HepG2 (cell line): ENCODE data around the gene PODN. TPM values are rescaled to one million over a fixed set of nuclear protein-coding genes. Genes with fewer than 3 reads are reported as not detected.

Experiments used
- ASH2L ChIP-seq: fragments of 300-600, 200-600 bp; sonication (generic); IDR thresholded peaks from 2 replicates; pipeline ENCODE4 v1.7.0; 2017; ENCODE audit warnings: low read depth, mild to moderate bottlenecking, moderate library complexity, mixed read lengths, low read length; ENCODE audit not compliant: insufficient read length
- FOXP1 ChIP-seq, 2 experiments: fragments of 450-650 bp in 1 of 2; IDR thresholded peaks; 2 replicates each; pipeline ENCODE4 v1.6.1; 2017 to 2018; ENCODE audit warnings: antibody characterized with exemption in 1 of 2
- IRF2 ChIP-seq: IDR thresholded peaks from 2 replicates; pipeline ENCODE4 v1.6.1; 2018; ENCODE audit warnings: missing genetic modification reagents, missing compliant biosample characterization
- LCORL ChIP-seq, 2 experiments: fragments of 450-650 bp in 1 of 2; sonication (generic) in 1 of 2; formaldehyde crosslinking in 1 of 2; IDR thresholded peaks; 2 replicates each; pipeline versions ENCODE4 v1.5.0 to v1.6.1; 2017 to 2020; ENCODE audit warnings: antibody characterized with exemption in 1 of 2, missing genetic modification reagents in 1 of 2
- PHF5A ChIP-seq: IDR thresholded peaks from one replicate; pipeline ENCODE4 v1.6.1; 2018; ENCODE audit warnings: low read depth, missing genetic modification reagents; ENCODE audit not compliant: unreplicated experiment
- POLR2G ChIP-seq: fragments of 200-400 bp; formaldehyde crosslinking; IDR thresholded peaks from 2 replicates; pipeline ENCODE4 v1.6.1; 2018; ENCODE audit warnings: mild to moderate bottlenecking, low read depth, low read length, moderate library complexity
- RCOR2 ChIP-seq: IDR thresholded peaks from 2 replicates; pipeline ENCODE4 v1.6.1; 2016; ENCODE audit warnings: missing biosample characterization, missing genetic modification reagents
- SIX1 ChIP-seq: sonication (generic); formaldehyde crosslinking; IDR thresholded peaks from 2 replicates; pipeline ENCODE4 v1.4.0; 2020; ENCODE audit warnings: missing genetic modification reagents, borderline replicate concordance
- SP5 ChIP-seq: IDR thresholded peaks from 2 replicates; pipeline ENCODE4 v1.6.1; 2016; ENCODE audit warnings: low read depth, borderline replicate concordance
- TP53 ChIP-seq: sonication (generic); formaldehyde crosslinking; conservative IDR thresholded peaks from 2 replicates; pipeline ENCODE4 v1.4.0; 2020; ENCODE audit warnings: missing genetic modification reagents
- ZNF264 ChIP-seq: sonication (generic); formaldehyde crosslinking; IDR thresholded peaks from 2 replicates; pipeline ENCODE4 v1.4.0; 2020; ENCODE audit warnings: missing genetic modification reagents
- ZNF350 ChIP-seq: sonication (generic); formaldehyde crosslinking; IDR thresholded peaks from 2 replicates; pipeline ENCODE4 v1.4.0; 2020; ENCODE audit warnings: mild to moderate bottlenecking, low read depth, missing genetic modification reagents, borderline replicate concordance
- ZNF44 ChIP-seq: sonication (generic); formaldehyde crosslinking; IDR thresholded peaks from 2 replicates; pipeline ENCODE4 v1.5.1; 2020; ENCODE audit warnings: mild to moderate bottlenecking, missing genetic modification reagents
- ZNF441 ChIP-seq: sonication (generic); formaldehyde crosslinking; IDR thresholded peaks from 2 replicates; pipeline ENCODE4 v1.7.0; 2021; ENCODE audit warnings: missing genetic modification reagents, borderline replicate concordance
- ZNF451 ChIP-seq: sonication (generic); formaldehyde crosslinking; IDR thresholded peaks from 2 replicates; pipeline ENCODE4 v1.5.0; 2020; ENCODE audit warnings: mild to moderate bottlenecking, missing genetic modification reagents
- ZNF737 ChIP-seq: sonication (generic); formaldehyde crosslinking; IDR thresholded peaks from 2 replicates; pipeline ENCODE4 v1.5.0; 2020; ENCODE audit warnings: missing genetic modification reagents, mild to moderate bottlenecking, borderline replicate concordance
- polyA plus RNA-seq, 8 experiments: library from polyadenylated mRNA; depleted of rRNA in 3 of 8; stranded (reverse) in 7 of 8; unstranded in 1 of 8; fragments of >200 nt; fragmentation: Illumina TruSeq in 4 of 8; extraction: Trizol in 4 of 8; gene quantifications; 2 replicates each; pipeline versions ENCODE4 v1.2.1 to v1.2.3, GENCODE V29; 2011 to 2016; ENCODE audit warnings: low read depth in 4 of 8, missing spikeins in 1 of 8, mixed read lengths in 1 of 8; ENCODE audit not compliant: insufficient read depth in 1 of 8
- total RNA-seq, 5 experiments: library from RNA; depleted of rRNA; stranded (reverse); fragments of >200 nt; fragmentation: Illumina TruSeq; extraction: Trizol; gene quantifications; 2 replicates each; pipeline ENCODE4 v1.2.3, GENCODE V29; 2016; ENCODE audit warnings: low read depth in 1 of 5
- TF ChIP-seq, protein P1 (sequence below), 2 experiments: IDR thresholded peaks; 2 replicates each; pipeline ENCODE4 v1.6.1; 2011 to 2012; ENCODE audit warnings: low read length in 2 of 2, borderline replicate concordance in 1 of 2, low read depth in 1 of 2, mild to moderate bottlenecking in 1 of 2, moderate library complexity in 1 of 2
- TF ChIP-seq, protein P2 (sequence below): sonication (generic); formaldehyde crosslinking; IDR thresholded peaks from 2 replicates; pipeline ENCODE4 v1.8.0; 2022; ENCODE audit warnings: mild to moderate bottlenecking, missing genetic modification reagents; ENCODE audit not compliant: insufficient replicate concordance
- TF ChIP-seq, protein P3 (sequence below): sonication (generic); formaldehyde crosslinking; conservative IDR thresholded peaks from 2 replicates; pipeline ENCODE4 v1.8.0; 2022; ENCODE audit warnings: mild to moderate bottlenecking, moderate library complexity, missing genetic modification reagents
- TF ChIP-seq, protein P4 (sequence below): sonication (generic); formaldehyde crosslinking; IDR thresholded peaks from 2 replicates; pipeline ENCODE4 v1.8.0; 2022; ENCODE audit warnings: missing genetic modification reagents, mild to moderate bottlenecking, moderate library complexity, borderline replicate concordance

Gene PODN
- total and polyA plus RNA-seq, 2 of the 13 experiments (the other 11 are each of a cell fraction or from before 2014, with no cell fraction given) = 0.13 TPM; not detected in 1

DNA sequence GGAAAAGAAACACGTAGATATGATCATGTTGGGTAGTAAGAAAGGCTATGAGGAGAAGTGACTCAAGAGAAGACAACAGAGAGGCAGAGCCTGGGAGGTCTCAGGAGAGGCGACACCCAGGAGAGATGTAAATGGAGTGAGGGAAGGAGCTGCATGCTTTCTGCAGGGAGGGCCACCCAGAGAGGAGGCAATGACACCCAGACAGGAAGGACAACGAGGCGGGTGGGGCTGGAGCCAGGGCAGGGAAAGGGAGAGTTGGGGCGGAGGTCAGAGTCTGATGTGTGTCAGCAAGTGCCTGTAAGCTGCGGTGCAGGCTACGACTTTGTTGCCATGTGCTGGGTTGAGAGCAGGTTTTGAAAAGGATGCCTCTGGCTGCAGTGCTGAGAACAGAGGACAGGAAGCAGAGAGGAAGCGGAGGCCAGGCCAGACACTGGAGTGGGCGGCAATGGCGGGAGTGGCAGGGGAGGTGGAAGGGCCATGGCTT is 49.1 kb downstream of the PODN start (continued):
- TF ChIP-seq ZNF350 (CRISPR knock-in tag) (peak; percentile 58; the same call in 1 of the 2 replicates), SP5 (peak; percentile 45; the same call in 1 of the 2 replicates), ASH2L (no peak), SIX1 (CRISPR knock-in tag) (no peak), ZNF737 (CRISPR knock-in tag) (no peak), POLR2G (peak; percentile 49; the same call in 1 of the 2 replicates), TP53 (CRISPR knock-in tag) (no peak), ZNF451 (CRISPR knock-in tag) (no peak), ZNF441 (CRISPR knock-in tag) (peak; percentile 87), RCOR2 (CRISPR knock-in tag) (no peak; the same call in 1 of the 2 replicates), PHF5A (CRISPR knock-in tag) (no peak), ZNF264 (CRISPR knock-in tag) (no peak; the same call in 1 of the 2 replicates), FOXP1 (IDR thresholded peaks at IDR 0.05) (no peak), FOXP1 (CRISPR knock-in tag; IDR thresholded peaks at IDR 0.05) (peak; percentile 27; the same call in 1 of the 2 replicates), ZNF44 (0 out of 2 replicates have a peak, but pooled peaks have one; percentile 25), IRF2 (CRISPR knock-in tag) (peak; percentile 72; the same call in 1 of the 2 replicates), LCORL (IDR thresholded peaks at IDR 0.05) (no peak), LCORL (CRISPR knock-in tag; IDR thresholded peaks at IDR 0.05) (peak; percentile 66; the same call in 1 of the 2 replicates)
- TF ChIP-seq, protein P1, sequence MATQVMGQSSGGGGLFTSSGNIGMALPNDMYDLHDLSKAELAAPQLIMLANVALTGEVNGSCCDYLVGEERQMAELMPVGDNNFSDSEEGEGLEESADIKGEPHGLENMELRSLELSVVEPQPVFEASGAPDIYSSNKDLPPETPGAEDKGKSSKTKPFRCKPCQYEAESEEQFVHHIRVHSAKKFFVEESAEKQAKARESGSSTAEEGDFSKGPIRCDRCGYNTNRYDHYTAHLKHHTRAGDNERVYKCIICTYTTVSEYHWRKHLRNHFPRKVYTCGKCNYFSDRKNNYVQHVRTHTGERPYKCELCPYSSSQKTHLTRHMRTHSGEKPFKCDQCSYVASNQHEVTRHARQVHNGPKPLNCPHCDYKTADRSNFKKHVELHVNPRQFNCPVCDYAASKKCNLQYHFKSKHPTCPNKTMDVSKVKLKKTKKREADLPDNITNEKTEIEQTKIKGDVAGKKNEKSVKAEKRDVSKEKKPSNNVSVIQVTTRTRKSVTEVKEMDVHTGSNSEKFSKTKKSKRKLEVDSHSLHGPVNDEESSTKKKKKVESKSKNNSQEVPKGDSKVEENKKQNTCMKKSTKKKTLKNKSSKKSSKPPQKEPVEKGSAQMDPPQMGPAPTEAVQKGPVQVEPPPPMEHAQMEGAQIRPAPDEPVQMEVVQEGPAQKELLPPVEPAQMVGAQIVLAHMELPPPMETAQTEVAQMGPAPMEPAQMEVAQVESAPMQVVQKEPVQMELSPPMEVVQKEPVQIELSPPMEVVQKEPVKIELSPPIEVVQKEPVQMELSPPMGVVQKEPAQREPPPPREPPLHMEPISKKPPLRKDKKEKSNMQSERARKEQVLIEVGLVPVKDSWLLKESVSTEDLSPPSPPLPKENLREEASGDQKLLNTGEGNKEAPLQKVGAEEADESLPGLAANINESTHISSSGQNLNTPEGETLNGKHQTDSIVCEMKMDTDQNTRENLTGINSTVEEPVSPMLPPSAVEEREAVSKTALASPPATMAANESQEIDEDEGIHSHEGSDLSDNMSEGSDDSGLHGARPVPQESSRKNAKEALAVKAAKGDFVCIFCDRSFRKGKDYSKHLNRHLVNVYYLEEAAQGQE (IDR thresholded peaks at IDR 0.05; ENCODE audit: borderline replicate concordance in 1 of 2, low read depth in 1 of 2, low read length in 2 of 2) = no peak
- TF ChIP-seq, protein P2, sequence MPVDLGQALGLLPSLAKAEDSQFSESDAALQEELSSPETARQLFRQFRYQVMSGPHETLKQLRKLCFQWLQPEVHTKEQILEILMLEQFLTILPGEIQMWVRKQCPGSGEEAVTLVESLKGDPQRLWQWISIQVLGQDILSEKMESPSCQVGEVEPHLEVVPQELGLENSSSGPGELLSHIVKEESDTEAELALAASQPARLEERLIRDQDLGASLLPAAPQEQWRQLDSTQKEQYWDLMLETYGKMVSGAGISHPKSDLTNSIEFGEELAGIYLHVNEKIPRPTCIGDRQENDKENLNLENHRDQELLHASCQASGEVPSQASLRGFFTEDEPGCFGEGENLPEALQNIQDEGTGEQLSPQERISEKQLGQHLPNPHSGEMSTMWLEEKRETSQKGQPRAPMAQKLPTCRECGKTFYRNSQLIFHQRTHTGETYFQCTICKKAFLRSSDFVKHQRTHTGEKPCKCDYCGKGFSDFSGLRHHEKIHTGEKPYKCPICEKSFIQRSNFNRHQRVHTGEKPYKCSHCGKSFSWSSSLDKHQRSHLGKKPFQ (CRISPR knock-in tag) = peak; percentile 15
- TF ChIP-seq, protein P3, sequence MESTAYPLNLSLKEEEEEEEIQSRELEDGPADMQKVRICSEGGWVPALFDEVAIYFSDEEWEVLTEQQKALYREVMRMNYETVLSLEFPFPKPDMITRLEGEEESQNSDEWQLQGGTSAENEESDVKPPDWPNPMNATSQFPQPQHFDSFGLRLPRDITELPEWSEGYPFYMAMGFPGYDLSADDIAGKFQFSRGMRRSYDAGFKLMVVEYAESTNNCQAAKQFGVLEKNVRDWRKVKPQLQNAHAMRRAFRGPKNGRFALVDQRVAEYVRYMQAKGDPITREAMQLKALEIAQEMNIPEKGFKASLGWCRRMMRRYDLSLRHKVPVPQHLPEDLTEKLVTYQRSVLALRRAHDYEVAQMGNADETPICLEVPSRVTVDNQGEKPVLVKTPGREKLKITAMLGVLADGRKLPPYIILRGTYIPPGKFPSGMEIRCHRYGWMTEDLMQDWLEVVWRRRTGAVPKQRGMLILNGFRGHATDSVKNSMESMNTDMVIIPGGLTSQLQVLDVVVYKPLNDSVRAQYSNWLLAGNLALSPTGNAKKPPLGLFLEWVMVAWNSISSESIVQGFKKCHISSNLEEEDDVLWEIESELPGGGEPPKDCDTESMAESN = no peak
- TF ChIP-seq, protein P4, sequence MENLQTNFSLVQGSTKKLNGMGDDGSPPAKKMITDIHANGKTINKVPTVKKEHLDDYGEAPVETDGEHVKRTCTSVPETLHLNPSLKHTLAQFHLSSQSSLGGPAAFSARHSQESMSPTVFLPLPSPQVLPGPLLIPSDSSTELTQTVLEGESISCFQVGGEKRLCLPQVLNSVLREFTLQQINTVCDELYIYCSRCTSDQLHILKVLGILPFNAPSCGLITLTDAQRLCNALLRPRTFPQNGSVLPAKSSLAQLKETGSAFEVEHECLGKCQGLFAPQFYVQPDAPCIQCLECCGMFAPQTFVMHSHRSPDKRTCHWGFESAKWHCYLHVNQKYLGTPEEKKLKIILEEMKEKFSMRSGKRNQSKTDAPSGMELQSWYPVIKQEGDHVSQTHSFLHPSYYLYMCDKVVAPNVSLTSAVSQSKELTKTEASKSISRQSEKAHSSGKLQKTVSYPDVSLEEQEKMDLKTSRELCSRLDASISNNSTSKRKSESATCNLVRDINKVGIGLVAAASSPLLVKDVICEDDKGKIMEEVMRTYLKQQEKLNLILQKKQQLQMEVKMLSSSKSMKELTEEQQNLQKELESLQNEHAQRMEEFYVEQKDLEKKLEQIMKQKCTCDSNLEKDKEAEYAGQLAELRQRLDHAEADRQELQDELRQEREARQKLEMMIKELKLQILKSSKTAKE (CRISPR knock-in tag) = peak; percentile 91
